ENCODE measurements around the gene CACNA2D2. TPM values are rescaled to one million over a fixed set of nuclear protein-coding genes. Genes with fewer than 3 reads are reported as not detected.

CACNA2D2 gene
- total RNA-seq, 1 experiment from 2014 or later: 27.7 TPM

DNA sequence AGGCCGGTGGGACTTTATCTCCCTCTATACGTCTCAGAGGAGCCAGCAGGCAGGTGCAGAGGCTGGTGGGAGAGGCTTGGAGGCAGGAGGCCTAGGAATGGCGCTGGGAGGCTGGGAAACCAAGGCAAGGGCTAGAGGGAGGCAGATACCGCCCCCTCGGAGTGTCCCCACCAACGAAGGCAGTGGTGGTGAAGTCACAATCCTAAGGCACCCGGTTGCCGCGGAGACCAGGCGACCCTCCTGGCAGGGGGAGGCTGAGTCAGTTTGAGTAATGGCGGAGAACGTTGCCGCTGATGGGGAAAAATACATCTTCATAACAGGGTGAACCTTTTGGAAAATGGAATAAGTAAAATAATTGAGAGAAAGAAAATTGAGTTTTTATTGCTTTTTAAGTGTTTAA lies 29.9 kb upstream of the CACNA2D2 start:
- H4K20me1 ChIP-seq (ENCODE audit: control insufficient read depth, insufficient read depth, insufficient read length): no peaks in the 10 kb centered on the region
- Mint-ChIP-seq H3K9me3 (no peaks in the 10 kb centered on the region; a peak in 1 of 5 replicates), H3K4me3 (0 out of 5 replicates have a peak overlapping the region, but pooled peaks of 1 of the 2 experiments have one; percentile 18), H3K36me3 (ENCODE audit: insufficient read depth in 1 of 3, low read depth in 3 of 3) (no peaks in the 10 kb centered on the region), H3K27ac (peak overlapping the region in 2 of 3 experiments; percentile 28 to 64; a peak in 2 of 7 replicates), H3K27me3 (ENCODE audit: low read depth) (peaks cover 24% of the 10 kb centered on the region), H3K4me1 (peaks cover 50 to 60% of the 10 kb centered on the region in 2 experiments)
- H2BK5ac ChIP-seq (ENCODE audit: insufficient read length, low read length): no peak overlapping the region
- no CpG with 5 or more reads among the region's 13 CpGs for WGBS (ENCODE audit: extremely low coverage, insufficient read length, low lambda C conversion rate)
- no peak overlapping the region for H3K4ac ChIP-seq (ENCODE audit: low read depth, low read length)
- TF ChIP-seq, protein P1, sequence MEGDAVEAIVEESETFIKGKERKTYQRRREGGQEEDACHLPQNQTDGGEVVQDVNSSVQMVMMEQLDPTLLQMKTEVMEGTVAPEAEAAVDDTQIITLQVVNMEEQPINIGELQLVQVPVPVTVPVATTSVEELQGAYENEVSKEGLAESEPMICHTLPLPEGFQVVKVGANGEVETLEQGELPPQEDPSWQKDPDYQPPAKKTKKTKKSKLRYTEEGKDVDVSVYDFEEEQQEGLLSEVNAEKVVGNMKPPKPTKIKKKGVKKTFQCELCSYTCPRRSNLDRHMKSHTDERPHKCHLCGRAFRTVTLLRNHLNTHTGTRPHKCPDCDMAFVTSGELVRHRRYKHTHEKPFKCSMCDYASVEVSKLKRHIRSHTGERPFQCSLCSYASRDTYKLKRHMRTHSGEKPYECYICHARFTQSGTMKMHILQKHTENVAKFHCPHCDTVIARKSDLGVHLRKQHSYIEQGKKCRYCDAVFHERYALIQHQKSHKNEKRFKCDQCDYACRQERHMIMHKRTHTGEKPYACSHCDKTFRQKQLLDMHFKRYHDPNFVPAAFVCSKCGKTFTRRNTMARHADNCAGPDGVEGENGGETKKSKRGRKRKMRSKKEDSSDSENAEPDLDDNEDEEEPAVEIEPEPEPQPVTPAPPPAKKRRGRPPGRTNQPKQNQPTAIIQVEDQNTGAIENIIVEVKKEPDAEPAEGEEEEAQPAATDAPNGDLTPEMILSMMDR (conservative IDR thresholded peaks at IDR 0.05): no peak
- no peak overlapping the region for H3T11ph ChIP-seq (ENCODE audit: low read length)
- H4K8ac ChIP-seq (replicated peaks; ENCODE audit: insufficient read length, low read depth, low read length): no peak overlapping the region
- H3K27ac ChIP-seq (ENCODE audit: insufficient read length, low read depth, low read length): no peak overlapping the region
- H2AFZ ChIP-seq (ENCODE audit: low read length): no peak overlapping the region
- H3K56ac ChIP-seq (ENCODE audit: insufficient read length, low read depth, low read length): no peak overlapping the region
- no peaks in the 10 kb centered on the region for H3K79me2 ChIP-seq (ENCODE audit: insufficient read depth, low read length)
- H3K18ac ChIP-seq (ENCODE audit: insufficient read length, low read depth, low read length): no peak overlapping the region
- no peak overlapping the region for H4K91ac ChIP-seq (ENCODE audit: insufficient read length, low read depth, low read length)
- H3K4me2 ChIP-seq (ENCODE audit: insufficient read depth, insufficient read length, low read length): no peak overlapping the region
- H2BK15ac ChIP-seq (ENCODE audit: low read depth, low read length): no peak overlapping the region
- H2AK5ac ChIP-seq (ENCODE audit: insufficient read length, low read length): no peak overlapping the region
- H3K23ac ChIP-seq (ENCODE audit: insufficient read length, low read depth, low read length): no peak overlapping the region
- no peak overlapping the region for H2BK20ac ChIP-seq (ENCODE audit: low read depth, low read length, poor library complexity, severe bottlenecking)
- H3K9ac ChIP-seq (ENCODE audit: extremely low read depth, insufficient read length, low read length): no peak overlapping the region
- no peak overlapping the region for H3K14ac ChIP-seq (ENCODE audit: insufficient read depth, low read length)
- H3K27me3 ChIP-seq (ENCODE audit: insufficient read depth, low read length): peaks cover 3% of the 10 kb centered on the region; the same call in 1 of the 2 replicates
- H3K9me3 ChIP-seq (ENCODE audit: control insufficient read depth, low read depth, low read length): no peaks in the 10 kb centered on the region
- no peak for DNase-seq
- H3K4me1 ChIP-seq (ENCODE audit: insufficient read depth, low read length): no peaks in the 10 kb centered on the region
- no peak overlapping the region for H2BK12ac ChIP-seq (ENCODE audit: insufficient read length, low read depth, low read length)
- H3K23me2 ChIP-seq (ENCODE audit: insufficient read length, low read depth, low read length, poor library complexity, severe bottlenecking): no peaks in the 10 kb centered on the region
- H3K79me1 ChIP-seq (ENCODE audit: insufficient read depth, low read depth, low read length, poor library complexity, severe bottlenecking): no peaks in the 10 kb centered on the region
- no peak overlapping the region for H4K5ac ChIP-seq (ENCODE audit: insufficient read length, low read depth, low read length)
- no peak overlapping the region for H2BK120ac ChIP-seq (ENCODE audit: low read depth, low read length, poor library complexity, severe bottlenecking)
